HFF-Myc (cell line): Measurements from ENCODE around the gene FHL3.
"Not testable (repeated sequence)": the region's sequence is repeated elsewhere in the genome, so short reads cannot be mapped to it uniquely, and the experiment has no call there.

ENCODE experiments used
- DNase-seq: peaks from one replicate; pipeline ENCODE4 v3.0.0-alpha.2; 2011; ENCODE audit warnings: low read depth; ENCODE audit errors: extremely low read depth
- H3K4me3 ChIP-seq: replicated peaks from 2 replicates; pipeline ENCODE4 v1.5.1; 2011; ENCODE audit warnings: low read depth, mild to moderate bottlenecking, control low read depth, low read length
- CTCF ChIP-seq: IDR thresholded peaks from 2 replicates; pipeline ENCODE4 v1.5.1; 2012; ENCODE audit warnings: mild to moderate bottlenecking, low read depth, low read length, control low read depth; ENCODE audit errors: missing control alignments

Gene FHL3

GRCh38 chr1:37994886-37995566 is 10.3 kb downstream of the FHL3 start:
- no peak for TF ChIP-seq CTCF
- peak overlapping the region; percentile 47 for H3K4me3 ChIP-seq

GRCh38 chr1:37989361-37989930 is 15.9 kb downstream of the FHL3 start:
- no peak for TF ChIP-seq CTCF
- DNase-seq: no peak
- H3K4me3 ChIP-seq: peak overlapping the region; percentile 100

More at GRCh38 chr1:37994886-37995566, 10.3 kb downstream of the FHL3 start:
- DNase-seq: no peak

- H3K4me3 ChIP-seq: no peak overlapping the region
- DNase-seq: no peak
- TF ChIP-seq CTCF: no peak
Observed at GRCh38 chr1:37987679-37988078, 17.6 kb downstream of the FHL3 start.

DNA sequence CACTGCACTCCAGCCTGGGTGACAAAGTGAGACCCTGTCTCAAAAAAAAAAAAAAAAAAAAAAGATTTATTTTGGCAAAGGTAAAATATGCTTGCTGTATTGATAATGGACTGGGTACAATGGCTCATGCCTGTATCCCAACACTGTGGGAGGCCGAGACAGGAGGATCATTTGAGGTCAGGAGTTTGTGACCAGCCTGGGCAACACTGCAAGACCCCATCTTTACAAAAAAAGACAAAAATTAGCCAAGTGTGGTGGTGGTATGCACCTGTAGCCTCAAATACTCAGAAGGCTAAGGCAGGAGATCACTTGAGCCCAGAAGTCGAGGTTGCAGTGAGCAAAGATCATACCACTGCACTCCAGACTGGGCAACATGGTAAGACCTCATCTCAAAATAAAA is 21.8 kb downstream of the FHL3 start:
- H3K4me3 ChIP-seq: no peak overlapping the region
- DNase-seq: no peak
- no peak for TF ChIP-seq CTCF

GRCh38 chr1:37978541-37978940 is 26.8 kb downstream of the FHL3 start:
- no peak overlapping the region for H3K4me3 ChIP-seq
- no peak for DNase-seq
- no peak for TF ChIP-seq CTCF

DNA sequence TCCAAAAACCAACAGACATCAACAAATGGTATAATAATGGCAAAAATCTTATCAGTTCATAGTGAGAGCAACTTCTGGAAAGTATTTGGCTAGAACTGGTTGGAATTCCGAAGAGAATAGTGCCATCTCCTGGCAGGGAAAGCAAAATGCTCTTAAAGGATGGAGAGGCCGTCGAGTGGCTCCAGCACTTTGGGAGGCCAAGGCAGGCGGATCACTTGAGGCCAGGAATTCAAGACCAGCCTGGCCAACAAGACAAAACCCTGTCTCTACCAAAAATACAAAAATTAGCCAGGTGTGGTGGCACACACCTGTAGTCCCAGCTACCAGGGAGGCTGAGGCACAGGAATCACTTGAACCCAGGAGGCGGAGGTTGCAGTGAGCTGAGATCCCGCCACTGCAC is 30.2 kb downstream of the FHL3 start:
- not testable (repeated sequence) for H3K4me3 ChIP-seq, DNase-seq
- peak; percentile 50 for TF ChIP-seq CTCF

- no peak overlapping the region for H3K4me3 ChIP-seq
- DNase-seq: no peak
- no peak for TF ChIP-seq CTCF
Observed at GRCh38 chr1:37974567-37974966, 30.7 kb downstream of the FHL3 start.

DNA sequence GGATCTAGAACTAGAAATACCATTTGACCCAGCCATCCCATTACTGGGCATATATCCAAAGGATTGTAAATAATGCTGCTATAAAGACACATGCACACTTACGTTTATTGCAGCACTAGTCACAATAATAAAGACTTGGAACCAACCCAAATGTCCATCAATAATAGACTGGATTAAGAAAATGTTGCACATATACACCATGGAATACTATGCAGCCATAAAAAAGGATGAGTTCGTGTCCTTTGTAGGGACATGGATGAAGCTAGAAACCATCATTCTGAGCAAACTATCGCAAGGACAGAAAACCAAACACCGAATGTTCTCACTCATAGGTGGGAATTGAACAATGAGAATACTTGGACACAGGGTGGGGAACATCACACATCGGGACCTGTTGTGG is 31.6 kb downstream of the FHL3 start:
- DNase-seq, H3K4me3 ChIP-seq: not testable (repeated sequence)
